ENCODE results near the gene USP27X.

GRCh38 chrX:49862093-49862492, 17.2 kb upstream of the USP27X start:
- no peak for TF ChIP-seq TEAD4 (IDR thresholded peaks at IDR 0.05)
- TF ChIP-seq EP300 (IDR thresholded peaks at IDR 0.05; ENCODE audit: borderline replicate concordance): no peak
- TF ChIP-seq FOXM1 (IDR thresholded peaks at IDR 0.05; ENCODE audit: borderline replicate concordance, low read depth): no peak
